ENCODE data around the gene DARS1.

Gene DARS1

DNA sequence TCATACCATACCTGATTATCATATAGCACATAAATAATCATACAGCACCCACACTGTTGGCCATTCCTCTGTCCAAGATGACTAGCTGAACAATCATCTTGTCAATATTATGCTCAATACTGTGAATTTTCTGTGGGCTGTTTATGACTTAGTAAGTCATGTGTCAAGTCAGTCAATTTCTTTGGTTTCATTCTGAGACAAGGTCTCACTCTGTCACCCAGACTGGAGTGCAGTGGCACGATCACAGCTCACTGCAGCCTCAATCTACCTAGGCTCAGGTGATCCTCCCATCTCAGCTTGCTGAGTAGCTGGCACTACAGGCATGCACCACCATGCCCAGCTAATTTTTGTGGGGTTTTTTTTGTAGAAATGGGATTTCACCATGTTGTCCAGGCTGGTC is 114.9 kb downstream of the DARS1 start:
- Histone ChIP-seq H3K36me3 (ENCODE audit: insufficient read depth, low read length) (peaks cover 60% of the 10 kb centered on the region), H3K4me1 (ENCODE audit: insufficient read depth, low read length, poor library complexity, severe bottlenecking) (peaks cover 56% of the 10 kb centered on the region), H3K9me2 (replicated peaks; ENCODE audit: low read depth, low read length) (no peaks in the 10 kb centered on the region), H4K20me1 (ENCODE audit: insufficient read depth, low read length, poor library complexity, severe bottlenecking) (peaks cover 69% of the 10 kb centered on the region), H3K9me3 (ENCODE audit: insufficient read depth, low read depth, low read length) (no peaks in the 10 kb centered on the region), H3K9ac (ENCODE audit: low read depth, low read length, poor library complexity, severe bottlenecking) (no peak overlapping the region), H3K4me3 (ENCODE audit: low read length, poor library complexity, severe bottlenecking) (no peak overlapping the region), H3F3A (ENCODE audit: low read depth) (no peaks in the 10 kb centered on the region), H2AFZ (ENCODE audit: low read length) (no peak overlapping the region), H3K79me2 (ENCODE audit: insufficient read depth, low read length) (peaks cover 99% of the 10 kb centered on the region), H3K27me3 (ENCODE audit: insufficient read depth, low read length, poor library complexity, severe bottlenecking) (no peaks in the 10 kb centered on the region), H3K4me2 (ENCODE audit: low read depth, low read length, poor library complexity, severe bottlenecking) (peak overlapping the region; percentile 91)
- no peak for TF ChIP-seq EZH2phosphoT487 (IDR thresholded peaks at IDR 0.05; ENCODE audit: borderline replicate concordance)

DNA sequence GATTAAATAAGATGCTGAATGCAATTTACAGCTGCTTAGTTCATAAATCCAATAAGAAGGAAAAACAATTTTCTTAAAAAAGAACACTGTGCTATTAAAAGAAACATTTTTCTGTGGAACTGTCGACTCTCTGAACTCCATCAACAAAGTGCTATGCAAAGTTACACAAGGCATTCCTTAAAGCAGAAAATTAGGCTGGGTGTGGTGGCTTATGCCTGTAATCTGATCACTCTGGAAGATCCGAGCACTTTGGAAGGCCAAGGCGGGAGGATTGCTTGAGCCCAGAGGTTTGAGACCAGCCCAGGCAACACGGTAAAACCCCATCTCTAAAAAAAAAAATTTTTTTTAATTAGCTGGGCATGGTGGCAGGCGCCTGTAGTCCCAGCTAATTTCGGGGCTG is 122.2 kb downstream of the DARS1 start:
- Histone ChIP-seq H3K9me3 (ENCODE audit: insufficient read depth, low read depth, low read length) (no peaks in the 10 kb centered on the region), H3K36me3 (ENCODE audit: insufficient read depth, low read length) (peaks cover 85% of the 10 kb centered on the region)
- TF ChIP-seq EZH2phosphoT487 (IDR thresholded peaks at IDR 0.05; ENCODE audit: borderline replicate concordance): no peak
- TF ChIP-seq, protein P1, sequence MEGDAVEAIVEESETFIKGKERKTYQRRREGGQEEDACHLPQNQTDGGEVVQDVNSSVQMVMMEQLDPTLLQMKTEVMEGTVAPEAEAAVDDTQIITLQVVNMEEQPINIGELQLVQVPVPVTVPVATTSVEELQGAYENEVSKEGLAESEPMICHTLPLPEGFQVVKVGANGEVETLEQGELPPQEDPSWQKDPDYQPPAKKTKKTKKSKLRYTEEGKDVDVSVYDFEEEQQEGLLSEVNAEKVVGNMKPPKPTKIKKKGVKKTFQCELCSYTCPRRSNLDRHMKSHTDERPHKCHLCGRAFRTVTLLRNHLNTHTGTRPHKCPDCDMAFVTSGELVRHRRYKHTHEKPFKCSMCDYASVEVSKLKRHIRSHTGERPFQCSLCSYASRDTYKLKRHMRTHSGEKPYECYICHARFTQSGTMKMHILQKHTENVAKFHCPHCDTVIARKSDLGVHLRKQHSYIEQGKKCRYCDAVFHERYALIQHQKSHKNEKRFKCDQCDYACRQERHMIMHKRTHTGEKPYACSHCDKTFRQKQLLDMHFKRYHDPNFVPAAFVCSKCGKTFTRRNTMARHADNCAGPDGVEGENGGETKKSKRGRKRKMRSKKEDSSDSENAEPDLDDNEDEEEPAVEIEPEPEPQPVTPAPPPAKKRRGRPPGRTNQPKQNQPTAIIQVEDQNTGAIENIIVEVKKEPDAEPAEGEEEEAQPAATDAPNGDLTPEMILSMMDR (conservative IDR thresholded peaks at IDR 0.05; ENCODE audit: low read length): no peak

DNA sequence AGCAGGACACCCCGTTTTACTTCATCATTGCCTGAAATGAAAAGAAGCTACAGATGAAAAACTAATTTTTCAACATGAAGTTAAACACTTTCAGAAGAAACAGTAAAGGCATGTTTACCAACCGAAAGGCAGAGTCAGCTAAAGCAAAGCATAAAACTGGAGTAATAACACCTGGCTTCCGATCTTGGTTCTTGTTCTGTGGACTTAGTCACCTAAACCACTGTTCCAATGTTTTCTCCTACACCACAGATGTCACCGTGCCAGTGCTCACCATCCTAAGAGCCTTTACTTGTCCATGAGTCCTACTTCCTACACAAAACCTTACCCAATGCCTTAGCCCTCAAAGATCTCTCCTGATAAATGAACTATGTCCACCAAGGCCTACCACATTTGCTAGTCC is 122.7 kb downstream of the DARS1 start:
- Histone ChIP-seq H3K36me3 (ENCODE audit: insufficient read depth, low read length) (peaks cover 86% of the 10 kb centered on the region), H3K9me2 (replicated peaks; ENCODE audit: low read depth, low read length) (no peaks in the 10 kb centered on the region), H2AFZ (ENCODE audit: low read length) (no peak overlapping the region), H3F3A (ENCODE audit: low read depth) (no peaks in the 10 kb centered on the region), H3K79me2 (ENCODE audit: insufficient read depth, low read length) (peaks cover 51% of the 10 kb centered on the region), H3K9ac (ENCODE audit: low read depth, low read length, poor library complexity, severe bottlenecking) (no peak overlapping the region), H3K4me3 (ENCODE audit: low read length, poor library complexity, severe bottlenecking) (no peak overlapping the region), H4K20me1 (ENCODE audit: insufficient read depth, low read length, poor library complexity, severe bottlenecking) (peaks cover 45% of the 10 kb centered on the region), H3K27me3 (ENCODE audit: insufficient read depth, low read length, poor library complexity, severe bottlenecking) (no peaks in the 10 kb centered on the region), H3K4me2 (ENCODE audit: low read depth, low read length, poor library complexity, severe bottlenecking) (peak overlapping the region; percentile 13), H3K9me3 (ENCODE audit: insufficient read depth, low read depth, low read length) (no peaks in the 10 kb centered on the region), H3K4me1 (ENCODE audit: insufficient read depth, low read length, poor library complexity, severe bottlenecking) (peaks cover 18% of the 10 kb centered on the region)
- TF ChIP-seq, protein P1 (conservative IDR thresholded peaks at IDR 0.05; ENCODE audit: low read length): no peak
- TF ChIP-seq EZH2phosphoT487 (IDR thresholded peaks at IDR 0.05; ENCODE audit: borderline replicate concordance): no peak

More for the DNA sequence above, 122.2 kb downstream of the DARS1 start:
- H3K4me2 ChIP-seq (ENCODE audit: low read depth, low read length, poor library complexity, severe bottlenecking): peak overlapping the region; percentile 13
- H3K9me2 ChIP-seq (replicated peaks; ENCODE audit: low read depth, low read length): no peaks in the 10 kb centered on the region
- H3K4me1 ChIP-seq (ENCODE audit: insufficient read depth, low read length, poor library complexity, severe bottlenecking): peaks cover 23% of the 10 kb centered on the region
- H3K4me3 ChIP-seq (ENCODE audit: low read length, poor library complexity, severe bottlenecking): no peak overlapping the region
- H3K79me2 ChIP-seq (ENCODE audit: insufficient read depth, low read length): peaks cover 56% of the 10 kb centered on the region
- H3K9ac ChIP-seq (ENCODE audit: low read depth, low read length, poor library complexity, severe bottlenecking): no peak overlapping the region
- H4K20me1 ChIP-seq (ENCODE audit: insufficient read depth, low read length, poor library complexity, severe bottlenecking): peaks cover 47% of the 10 kb centered on the region
- H2AFZ ChIP-seq (ENCODE audit: low read length): no peak overlapping the region
- H3K27me3 ChIP-seq (ENCODE audit: insufficient read depth, low read length, poor library complexity, severe bottlenecking): no peaks in the 10 kb centered on the region
- H3F3A ChIP-seq (ENCODE audit: low read depth): no peaks in the 10 kb centered on the region
